CD4-positive, alpha-beta T cell treated with Interleukin-12 subunit alpha and Interleukin-12 subunit beta, for 1 hour (primary cell): ENCODE results near the gene PTBP3.
A peak's percentile ranks its signal among the peaks of the same experiment; 100 is the strongest.
"Not testable (repeated sequence)": the region's sequence is repeated elsewhere in the genome, so short reads cannot be mapped to it uniquely, and the experiment has no call there.

Experiments used
- DNase-seq: peaks from one replicate; pipeline ENCODE4 v3.0.0-alpha.2; 2020

Gene PTBP3, protein sequence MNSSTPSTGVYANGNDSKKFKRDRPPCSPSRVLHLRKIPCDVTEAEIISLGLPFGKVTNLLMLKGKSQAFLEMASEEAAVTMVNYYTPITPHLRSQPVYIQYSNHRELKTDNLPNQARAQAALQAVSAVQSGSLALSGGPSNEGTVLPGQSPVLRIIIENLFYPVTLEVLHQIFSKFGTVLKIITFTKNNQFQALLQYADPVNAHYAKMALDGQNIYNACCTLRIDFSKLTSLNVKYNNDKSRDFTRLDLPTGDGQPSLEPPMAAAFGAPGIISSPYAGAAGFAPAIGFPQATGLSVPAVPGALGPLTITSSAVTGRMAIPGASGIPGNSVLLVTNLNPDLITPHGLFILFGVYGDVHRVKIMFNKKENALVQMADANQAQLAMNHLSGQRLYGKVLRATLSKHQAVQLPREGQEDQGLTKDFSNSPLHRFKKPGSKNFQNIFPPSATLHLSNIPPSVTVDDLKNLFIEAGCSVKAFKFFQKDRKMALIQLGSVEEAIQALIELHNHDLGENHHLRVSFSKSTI

DNA sequence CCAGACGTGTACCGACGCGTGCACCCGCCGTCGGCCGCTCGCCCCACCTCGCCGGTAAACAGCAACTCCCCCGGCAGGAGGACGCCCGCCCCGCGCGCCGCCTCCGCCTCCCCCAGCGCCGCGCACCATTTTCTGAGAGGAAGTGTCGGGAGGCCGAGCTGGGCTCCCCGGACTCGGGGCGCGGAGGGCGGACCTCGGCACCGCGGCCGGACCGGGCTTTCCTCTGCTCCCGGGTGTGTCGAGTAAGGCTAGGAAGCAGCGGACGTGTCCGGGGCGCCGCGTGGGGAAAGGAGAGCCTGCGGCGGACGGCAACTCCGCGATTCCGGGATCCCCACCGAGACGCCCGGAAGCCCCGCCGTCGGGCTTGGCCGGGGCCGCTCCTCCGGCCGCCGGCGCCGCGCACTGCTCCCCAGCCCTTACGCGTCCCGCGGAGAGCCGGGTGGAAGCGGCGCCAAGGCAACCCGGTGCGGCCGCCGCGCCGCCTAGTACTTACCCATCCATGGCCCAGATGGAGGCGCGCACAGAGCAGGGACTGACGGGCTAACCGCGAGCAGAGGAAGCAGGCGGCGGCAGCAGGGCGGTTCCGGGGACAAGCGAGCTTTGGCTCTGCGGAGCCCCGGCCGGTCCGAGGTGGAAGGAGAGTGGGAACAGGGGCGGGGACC lies at the start of gene PTBP3:
Gene PTBP3, minus strand, starts transcription at position 643 of the 662 bp plus-strand sequence. CDS start 35,754 bp downstream, outside the sequence.
- DNase-seq, result peak; percentile 84

DNA sequence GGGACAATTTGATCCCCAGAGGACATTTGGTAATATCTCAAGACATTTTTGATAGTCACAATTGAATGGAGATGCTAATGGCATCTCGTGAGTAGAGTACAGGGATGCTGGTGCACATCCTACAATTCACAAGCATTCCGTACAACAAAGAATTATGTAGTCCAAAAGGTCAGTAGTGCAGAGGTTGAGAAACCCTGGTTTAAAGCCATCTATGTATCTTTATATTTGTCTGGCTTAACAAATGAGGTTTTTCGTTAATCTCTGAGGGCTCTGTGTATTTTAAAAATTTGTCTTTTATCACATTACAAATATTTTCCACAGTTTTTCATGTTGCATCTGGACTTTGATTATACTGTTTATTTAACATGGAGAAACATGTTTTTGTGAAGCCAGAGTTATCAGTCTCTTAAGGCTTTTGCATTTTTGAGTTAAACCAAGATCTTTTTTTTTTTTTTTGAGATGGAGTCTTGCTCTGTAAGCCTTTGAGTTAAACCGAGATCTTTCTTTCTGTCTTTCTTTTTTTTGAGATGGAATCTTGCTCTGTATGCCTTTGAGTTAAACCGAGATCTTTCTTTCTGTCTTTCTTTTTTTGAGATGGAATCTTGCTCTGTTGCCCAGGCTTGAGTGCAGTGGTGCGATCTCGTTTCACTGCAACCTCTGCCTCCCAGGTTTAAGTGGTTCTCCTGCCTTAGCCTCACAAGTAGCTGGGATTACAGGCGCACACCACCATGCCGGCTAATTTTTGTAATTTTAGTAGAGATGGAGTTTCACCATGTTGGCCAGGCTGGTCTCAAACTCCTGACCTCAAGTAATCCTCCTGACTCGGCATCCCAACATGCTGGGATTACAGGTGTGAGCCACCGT lies 49.3 kb upstream of the PTBP3 start:
- DNase-seq, result no peak

DNA sequence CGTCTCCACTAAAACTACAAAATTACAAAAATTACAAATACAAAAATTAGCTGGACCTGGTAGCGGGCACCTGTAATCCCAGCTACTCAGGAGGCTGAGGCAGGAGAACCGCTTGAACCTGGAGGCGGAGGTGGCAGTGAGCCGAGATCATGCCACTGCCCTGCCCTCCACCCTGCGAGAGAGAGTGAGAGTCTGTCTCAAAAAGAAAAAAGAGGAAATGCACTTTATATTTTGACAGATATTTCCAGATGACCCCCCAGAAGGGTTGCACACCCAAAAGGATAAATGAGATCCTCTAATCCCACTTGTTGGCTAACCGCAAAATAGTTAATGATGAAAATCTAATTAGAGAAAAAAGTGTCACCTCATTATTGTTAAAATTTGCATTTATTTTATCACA lies 48.6 kb upstream of the PTBP3 start:
- no peak for DNase-seq

DNA sequence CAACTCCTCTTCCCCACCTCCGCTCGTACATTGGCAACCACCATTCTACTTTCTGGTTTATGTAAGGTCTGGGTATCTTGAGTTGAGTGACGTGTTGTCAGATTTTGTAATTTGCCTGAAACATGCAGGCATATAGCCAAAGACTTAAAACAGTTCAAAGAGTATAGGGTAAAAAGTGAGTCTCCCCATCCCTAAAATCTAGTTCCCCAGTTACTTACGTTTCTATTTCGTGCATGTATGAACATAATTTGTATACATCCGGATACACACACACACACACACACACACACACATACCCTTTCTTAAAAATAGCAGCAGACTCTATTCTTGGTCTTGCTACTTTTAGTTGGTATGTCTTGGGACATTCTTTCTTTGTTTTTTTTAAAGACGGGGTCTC lies 47.4 kb upstream of the PTBP3 start:
- no peak for DNase-seq

DNA sequence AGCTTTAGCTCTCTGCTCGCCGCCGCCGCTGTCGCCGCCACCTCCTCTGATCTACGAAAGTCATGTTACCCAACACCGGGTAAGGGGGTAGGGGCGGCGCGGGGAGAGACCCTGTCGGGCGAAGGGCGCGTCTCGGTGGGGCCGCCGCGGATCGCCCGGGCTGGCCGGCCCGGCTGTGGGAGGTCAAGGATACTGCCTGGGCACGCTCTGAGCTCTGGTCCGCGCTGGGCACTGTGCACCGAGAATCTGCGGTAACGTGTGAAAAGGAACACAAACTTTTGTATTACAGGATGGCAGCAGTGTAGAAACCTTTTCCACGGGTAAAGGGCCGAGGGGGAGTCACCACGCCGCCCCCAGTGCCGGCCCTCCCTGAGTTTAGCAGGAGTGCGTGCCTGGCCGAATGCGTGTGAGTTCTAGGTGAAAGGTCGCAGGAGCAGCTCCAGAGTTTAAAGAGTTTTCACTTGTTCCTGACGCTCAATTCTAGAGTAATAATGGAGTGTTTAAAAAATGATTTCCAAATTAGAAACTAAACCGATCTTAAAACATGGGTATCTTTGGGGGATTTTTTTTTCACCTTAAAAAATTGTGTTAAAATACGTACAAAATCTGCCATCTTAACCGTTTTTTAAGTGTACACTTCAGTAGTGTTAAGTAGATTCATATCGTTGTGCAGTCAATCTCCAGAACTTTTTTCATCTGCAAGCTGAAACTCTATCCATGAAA lies 46.8 kb upstream of the PTBP3 start, which contains the start of gene HSDL2:
Gene HSDL2, plus strand, starts transcription at position 7 of the 723 bp plus-strand sequence. Its CDS starts 56 bp downstream, at position 63.
- DNase-seq, result peak; percentile 2

DNA sequence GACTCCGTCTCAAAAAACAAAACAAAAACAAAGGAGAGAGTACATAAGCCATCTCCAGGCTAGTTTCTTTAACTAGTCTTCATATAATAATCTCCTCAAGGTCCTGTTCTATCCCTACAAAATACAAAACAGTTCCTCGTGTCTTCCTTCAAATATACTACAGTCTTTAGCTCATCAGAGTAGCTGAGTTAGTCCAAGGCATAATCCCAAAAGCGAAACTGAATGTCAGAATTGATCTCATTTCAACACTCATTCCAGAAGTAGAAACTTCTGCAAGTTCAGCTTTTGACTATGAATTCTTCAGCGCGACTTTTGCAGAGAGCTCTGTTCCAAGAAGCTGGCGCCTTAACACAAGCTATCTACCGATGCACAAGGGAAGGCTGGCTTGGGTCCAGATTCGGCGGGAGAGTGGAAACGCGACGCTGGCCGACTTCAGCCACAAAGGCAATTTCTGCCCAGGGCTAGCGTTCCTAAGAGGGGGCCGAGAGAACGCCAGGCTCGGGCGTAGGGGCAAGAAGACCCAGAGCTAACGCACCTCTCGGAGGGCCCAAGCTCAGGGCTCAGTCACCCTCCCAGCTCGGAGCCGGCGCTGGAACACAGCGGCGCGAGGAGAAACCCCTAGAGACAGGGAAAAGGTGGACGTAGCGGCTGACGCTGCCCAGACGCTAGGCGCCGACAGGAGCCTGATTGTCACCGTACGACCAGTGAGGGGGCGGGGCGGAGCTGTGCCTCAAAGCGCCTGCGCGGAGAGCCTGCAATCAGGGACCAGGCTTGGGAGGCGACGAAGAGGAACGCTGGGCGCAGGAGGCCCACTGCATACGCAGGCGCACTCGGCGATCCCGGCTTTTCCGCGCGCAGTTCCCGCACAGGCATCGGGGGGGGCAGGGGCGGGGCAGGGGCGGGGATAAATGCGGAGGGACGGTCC lies 46.0 kb upstream of the PTBP3 start:
- peak; percentile 98 for DNase-seq

DNA sequence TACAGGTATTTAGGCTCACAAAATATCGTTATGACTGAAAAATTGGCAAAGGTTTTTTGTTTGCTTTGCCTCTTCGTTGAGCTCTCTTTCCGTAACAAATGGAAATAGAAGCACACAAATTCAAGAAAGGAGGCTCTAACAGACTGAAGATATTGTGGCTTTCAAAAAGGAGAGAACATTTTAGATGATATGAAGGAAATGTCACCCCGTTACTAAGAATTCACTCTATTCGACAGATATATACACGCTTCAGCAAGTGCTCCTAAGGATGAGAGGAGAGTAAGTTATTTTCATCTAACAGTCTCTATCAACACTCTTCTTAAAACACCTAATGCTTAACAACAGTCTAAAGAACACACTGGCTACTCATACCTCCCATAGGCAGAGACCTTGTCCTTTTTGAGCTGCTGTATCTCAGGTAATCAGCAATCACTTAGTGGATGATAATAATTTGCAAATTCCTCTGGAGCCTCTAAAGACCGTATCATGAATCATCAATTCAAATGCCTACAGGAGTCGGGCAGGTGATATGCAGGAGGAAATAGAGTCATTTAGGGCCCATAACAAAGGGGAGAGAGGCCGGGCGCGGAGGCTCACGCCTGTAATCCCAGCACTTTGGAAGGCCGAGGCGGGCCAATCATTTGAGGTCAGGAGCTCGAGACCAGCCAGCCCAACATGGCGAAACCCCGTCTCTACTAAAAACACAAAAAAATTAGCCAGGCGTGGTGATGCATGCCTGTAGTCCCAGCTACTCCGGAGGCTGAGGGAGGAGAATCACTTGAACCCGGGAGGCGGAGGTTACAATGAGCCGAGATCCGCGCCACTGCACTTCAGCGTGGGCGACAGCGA lies 45.1 kb upstream of the PTBP3 start:
- peak; percentile 4 for DNase-seq

DNA sequence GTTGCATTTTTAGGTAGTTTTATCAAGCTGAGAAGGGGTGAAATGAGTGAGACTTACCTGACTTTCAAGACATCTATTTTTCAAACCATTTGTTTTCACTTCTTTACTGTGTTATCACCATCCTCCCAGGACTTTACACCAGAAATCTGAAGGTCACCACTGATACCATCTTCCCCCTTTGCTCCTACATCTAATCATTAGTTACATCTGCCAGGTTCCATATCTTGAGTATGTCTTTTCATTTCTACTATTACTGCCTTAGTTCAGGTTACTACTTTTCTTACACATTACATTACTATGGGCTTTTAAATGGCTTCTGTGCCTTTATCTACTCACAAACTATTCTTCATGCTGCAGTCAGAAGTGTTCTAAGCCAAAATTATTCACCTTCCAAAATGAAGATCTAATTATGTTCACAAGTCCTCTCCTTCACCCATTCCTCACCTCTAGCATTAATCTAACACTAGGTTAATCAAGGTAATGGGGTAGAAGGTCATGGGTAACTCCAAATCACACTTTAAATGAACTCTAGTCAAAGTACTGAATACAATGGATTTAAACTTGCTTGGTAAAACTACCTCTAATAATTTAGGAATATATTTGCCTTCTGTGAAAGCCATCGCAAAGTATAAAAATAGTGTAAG lies 44.4 kb upstream of the PTBP3 start:
- DNase-seq, result no peak

DNA sequence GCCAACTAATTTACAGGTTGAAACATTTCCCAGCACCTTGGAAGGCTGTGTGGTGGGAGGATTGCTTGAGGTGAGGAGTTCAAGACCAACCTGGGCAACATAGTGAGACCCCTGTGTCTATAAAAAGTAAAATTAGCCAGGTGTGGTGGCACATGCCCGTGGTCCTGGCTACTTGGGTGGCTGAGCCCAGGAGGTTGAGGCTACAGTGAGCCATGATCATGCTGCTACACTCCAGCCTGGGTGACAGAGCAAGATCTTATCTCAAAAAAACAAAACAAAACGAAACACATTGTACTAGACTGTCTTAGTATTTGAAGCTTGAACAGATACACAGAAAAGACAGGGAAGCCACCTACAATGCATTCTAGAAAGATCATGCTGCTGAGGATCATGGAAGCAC lies 43.7 kb upstream of the PTBP3 start:
- no peak for DNase-seq

DNA sequence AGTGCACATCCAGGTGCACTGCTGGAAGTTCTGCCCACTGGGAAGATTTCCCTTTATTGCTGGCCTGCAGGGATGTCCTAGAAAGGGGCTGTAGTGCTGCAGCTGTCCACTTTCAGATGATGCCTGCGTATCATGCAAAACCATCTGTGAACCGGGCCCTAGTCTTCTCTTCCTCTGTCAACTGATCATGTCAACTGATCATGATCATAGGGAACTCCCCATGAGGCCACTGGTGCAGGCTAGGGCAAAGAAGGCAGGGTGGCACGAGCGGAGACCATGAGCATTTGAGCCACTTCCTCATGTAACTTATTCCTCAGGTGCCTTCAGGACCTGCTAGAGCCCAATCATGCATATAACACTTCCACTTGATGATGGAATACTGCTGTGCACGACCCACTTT lies 41.9 kb upstream of the PTBP3 start:
- DNase-seq, result no peak

DNA sequence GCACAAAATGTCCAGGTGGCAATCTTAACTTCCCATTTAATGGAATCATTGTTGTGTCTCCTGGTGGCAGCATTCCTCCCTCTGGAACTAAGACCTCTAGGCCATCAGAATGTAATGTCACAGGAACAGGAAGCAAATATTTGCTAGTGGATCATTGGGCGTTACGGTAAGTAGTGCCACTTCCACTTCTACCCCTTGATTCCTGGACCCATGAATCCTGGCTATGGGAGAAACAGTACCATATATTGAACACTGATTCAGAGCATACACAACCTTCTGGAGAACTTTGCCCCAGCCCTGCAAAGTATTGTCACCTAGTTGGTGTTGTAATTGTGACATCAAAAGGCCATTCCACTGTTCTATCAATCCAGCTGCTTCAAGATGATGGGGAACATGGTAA lies 40.8 kb upstream of the PTBP3 start:
- DNase-seq, result not testable (repeated sequence)

DNA sequence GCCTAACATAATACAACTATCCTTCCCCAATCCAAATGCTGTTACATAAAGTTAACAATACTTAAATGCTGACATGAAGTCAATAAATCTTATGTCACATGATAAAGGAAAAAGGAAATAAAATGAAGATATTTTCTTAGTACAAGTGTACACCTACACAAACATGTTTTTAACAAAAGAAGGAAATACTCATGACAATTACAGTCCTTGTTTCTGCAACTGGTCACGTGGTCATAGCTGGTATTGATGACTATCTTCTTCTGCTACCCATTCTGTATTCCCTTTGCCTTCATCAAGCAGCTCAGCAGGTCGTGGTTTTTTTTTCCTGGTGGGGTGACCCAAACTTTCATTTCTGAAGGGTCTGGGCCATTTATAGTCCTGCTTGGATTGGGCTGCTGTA lies 40.2 kb upstream of the PTBP3 start:
- DNase-seq, result not testable (repeated sequence)

DNA sequence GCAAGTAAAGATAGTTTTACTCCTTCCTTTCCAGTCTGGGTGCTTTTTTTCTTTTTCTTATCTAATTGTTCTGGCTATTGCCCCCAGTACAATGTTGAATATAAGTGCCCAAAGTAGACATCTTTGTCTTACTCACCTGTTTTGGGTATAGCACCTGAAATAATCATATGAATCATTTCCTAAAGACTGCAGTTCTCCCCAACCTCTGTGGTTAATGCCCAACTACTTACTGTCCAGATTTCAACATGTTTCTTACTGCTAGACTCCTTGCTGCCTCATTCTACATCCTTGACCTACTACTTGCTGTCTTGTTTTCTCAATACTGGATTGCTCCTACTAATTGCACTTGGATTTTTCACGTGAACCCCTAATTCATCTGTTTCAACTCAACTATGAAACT lies 37.6 kb upstream of the PTBP3 start:
- no peak for DNase-seq

DNA sequence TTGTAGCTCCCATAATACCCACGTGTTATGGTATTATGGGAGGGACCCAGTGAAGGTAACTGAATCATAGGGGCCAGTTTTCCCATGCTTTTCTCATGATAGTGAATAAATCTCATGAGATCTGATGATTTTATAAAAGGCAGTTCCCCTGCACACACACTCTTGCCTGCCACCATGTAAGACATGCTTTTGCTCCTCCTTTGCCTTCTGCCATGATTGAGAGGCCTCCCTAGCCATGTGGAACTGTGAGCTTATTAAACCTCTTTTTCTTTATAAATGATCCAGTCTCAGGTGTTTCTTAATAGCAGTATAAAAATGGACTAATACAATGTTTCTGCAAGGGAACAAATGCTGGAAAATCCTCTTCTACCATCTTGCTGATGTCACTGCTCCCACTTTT lies 36.4 kb upstream of the PTBP3 start:
- DNase-seq, result no peak

DNA sequence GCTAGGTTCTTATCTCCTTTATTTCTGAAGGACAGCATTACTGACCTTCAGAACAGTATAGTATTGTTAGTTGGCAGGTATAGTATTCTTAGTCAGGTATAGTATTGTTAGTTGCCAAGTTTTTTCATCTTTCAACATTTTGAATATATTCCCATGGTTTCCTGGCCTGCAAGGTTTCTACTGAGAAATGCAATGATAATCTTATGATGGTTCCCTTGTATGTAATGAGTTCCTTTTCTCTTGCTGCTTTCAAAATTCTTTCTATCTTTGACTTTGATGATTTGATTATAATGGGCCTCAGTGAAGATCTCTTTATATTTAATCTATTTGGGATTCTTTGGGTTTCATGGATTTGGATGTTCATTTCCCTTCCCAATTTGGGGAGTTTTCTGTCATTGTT lies 34.0 kb upstream of the PTBP3 start:
- DNase-seq, result no peak

DNA sequence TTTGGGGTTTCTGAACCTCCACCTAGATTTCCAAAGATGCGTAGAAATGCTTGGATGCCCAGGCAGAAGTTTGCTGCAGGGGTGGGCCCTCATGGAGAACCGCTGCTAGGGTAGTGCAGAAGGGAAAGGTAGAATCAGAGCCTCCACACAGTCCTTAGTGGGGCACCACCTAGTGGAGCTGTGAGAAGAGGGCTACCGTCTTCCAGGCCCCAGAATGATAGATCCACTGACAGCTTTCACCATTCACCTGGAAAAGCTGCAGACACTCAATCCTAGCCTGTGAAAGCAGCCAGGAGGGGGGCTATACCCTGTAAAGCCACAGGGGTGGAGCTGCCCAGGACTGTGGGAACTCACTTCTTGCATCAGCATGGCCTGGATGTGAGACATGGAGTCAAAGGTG lies 33.2 kb upstream of the PTBP3 start:
- no peak for DNase-seq

DNA sequence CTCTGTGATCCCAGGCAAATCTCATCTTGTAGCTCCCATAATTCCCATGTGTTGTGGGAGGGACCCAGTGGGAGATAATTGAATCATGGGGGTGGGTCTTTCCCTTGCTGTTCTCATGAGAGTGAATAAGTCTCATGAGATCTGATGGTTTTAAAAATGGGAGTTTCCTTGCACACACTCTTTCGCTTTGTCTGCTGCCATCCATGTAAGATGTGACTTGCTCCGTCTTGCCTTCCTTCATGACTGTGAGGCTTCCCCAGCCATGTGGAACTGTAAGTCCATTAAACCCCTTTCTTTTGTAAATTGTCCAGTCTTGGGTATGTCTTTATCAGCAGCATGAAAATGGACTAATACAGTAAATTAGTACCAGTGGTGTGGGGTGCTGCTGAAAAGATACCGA lies 31.8 kb upstream of the PTBP3 start:
- not testable (repeated sequence) for DNase-seq

DNA sequence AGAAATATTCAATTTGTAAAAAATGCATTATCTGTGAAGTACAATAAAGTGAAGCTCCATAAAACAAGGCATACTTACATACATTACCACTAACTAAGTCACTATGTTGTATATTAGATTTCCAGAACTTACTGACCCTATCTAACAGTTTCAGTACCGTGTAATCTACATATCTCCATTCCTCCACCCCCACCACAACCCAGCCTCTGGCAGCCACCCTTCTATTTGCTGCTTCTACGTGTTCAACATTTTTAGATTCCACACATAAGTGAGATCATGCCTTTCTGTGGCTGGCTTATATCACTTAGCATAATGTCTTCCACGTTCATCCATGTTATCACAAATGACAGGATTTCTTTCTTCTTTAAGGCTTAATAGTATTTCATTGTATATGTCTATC lies 31.3 kb upstream of the PTBP3 start:
- no peak for DNase-seq

DNA sequence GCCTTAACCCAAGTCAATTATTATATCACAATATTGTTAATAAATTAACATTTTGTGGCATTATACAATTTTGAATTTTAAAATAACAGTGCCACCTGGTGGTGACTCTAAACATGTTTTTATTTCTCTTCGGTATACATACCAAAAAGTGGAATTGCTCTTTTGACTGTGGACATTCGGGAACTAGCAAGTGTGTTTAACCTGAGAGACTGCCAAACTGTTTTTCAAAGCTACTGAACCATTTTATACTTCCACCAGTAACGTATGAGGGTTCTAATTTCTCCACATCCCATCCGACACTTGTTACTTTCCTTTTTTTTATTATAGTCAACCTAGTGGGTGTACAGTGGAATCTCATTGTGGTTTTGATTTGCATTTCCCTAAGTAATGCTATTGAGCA lies 28.2 kb upstream of the PTBP3 start:
- DNase-seq, result peak; percentile 65
